ENCODE measurements around the gene HSPA1B.
A peak's percentile ranks its signal among the peaks of the same experiment; 100 is the strongest.
"Not testable (repeated sequence)": the region's sequence is repeated elsewhere in the genome, so short reads cannot be mapped to it uniquely, and the experiment has no call there.

The HSPA1B gene

DNA sequence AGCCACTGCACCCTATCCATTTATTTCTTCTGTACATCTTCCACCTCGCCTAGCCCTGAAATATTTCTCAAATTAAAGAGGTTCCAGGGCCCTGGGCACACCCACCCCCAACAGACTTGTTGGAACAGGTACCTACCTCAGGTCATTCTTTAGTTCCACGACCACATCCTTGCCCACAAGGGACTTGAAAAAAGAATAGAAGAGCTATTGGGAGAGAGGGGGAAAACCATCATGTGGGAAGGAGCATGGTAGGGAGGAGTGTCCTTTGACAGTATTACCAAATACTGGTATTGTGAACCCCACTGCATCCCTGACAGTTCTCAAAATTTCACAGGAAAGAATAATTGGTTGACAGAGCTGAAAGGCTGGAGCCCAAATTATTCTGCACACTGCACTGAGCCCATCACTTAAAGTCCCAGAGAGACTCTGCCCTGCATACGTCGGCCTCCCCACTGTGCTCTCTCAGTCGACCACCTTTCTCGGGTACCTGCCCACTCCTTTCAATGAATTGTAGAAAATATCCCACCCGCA lies 21.5 kb upstream of the HSPA1B start:
- no peaks in the 10 kb centered on the region for H3K27me3 ChIP-seq (ENCODE audit: insufficient read depth, low read length)
- H3K36me3 ChIP-seq (ENCODE audit: insufficient read depth, low read depth, low read length): peaks cover 21% of the 10 kb centered on the region; the same call in 1 of the 2 replicates
- peak overlapping the region; percentile 96 for H3K4me3 ChIP-seq (ENCODE audit: low read length)
- no peaks in the 10 kb centered on the region for H3K9me3 ChIP-seq (ENCODE audit: insufficient read depth, low read depth, low read length)
- H3K27ac ChIP-seq (ENCODE audit: low read length): peak overlapping the region; percentile 85
- peak overlapping the region; percentile 98 for H3K9ac ChIP-seq (ENCODE audit: low read depth, low read length)
- peaks cover 5% of the 10 kb centered on the region for H3K4me1 ChIP-seq (ENCODE audit: insufficient read depth, low read length)

DNA sequence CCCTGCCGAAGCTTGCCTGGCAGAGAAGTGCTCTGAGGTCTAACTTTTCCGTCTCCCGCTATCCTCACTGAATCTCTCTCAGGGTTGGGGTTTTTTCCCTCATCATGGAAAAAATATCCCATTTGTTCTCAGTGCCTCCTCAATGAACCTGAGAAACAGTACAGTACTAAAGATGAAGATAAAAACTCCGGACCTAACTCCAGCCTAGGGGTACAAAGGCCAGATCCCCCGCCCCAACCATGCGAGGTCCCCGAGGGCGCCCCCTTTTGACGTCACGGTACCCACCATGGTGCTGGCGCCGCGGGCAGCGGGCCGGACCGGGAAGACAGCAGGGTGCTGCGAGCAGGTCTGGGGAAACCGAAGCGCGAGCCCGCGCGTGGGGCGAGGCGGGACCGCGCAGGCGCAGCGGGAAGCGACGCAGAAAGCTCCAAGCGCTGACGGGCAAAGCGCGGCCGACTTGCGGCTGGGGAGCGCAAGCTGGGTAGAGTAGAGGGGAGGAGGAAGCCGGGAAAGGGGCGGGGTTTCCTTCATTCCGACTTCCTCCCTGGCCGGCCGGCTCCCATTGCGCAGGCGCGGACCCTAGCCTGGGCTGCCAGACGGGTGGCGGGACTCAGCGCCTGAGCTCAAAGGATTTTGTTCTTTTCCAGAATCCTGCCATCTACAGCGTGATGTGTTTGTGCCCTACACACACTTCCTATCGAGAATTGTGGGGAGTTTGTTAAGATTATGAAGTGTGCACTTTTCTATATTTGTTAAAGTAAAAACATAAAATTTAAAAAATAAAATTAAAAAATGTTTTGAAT lies 20.9 kb upstream of the HSPA1B start, which contains the start of gene LSM2:
LSM2 (minus strand) TSS at position 497 of the 803 bp plus-strand sequence; CDS start at position 288, 209 bp downstream.
- no peaks in the 10 kb centered on the region for H3K9me3 ChIP-seq (ENCODE audit: insufficient read depth, low read depth, low read length)
- peaks cover 5% of the 10 kb centered on the region for H3K4me1 ChIP-seq (ENCODE audit: insufficient read depth, low read length)
- H3K4me3 ChIP-seq (ENCODE audit: low read length): peak within 1 kb of the TSS; percentile 96
- no peaks in the 10 kb centered on the region for H3K27me3 ChIP-seq (ENCODE audit: insufficient read depth, low read length)
- peaks cover 15% of the 10 kb centered on the region; the same call in 1 of the 2 replicates for H3K36me3 ChIP-seq (ENCODE audit: insufficient read depth, low read depth, low read length)
- peak within 1 kb of the TSS; percentile 98 for H3K9ac ChIP-seq (ENCODE audit: low read depth, low read length)
- peak within 1 kb of the TSS; percentile 85 for H3K27ac ChIP-seq (ENCODE audit: low read length)

DNA sequence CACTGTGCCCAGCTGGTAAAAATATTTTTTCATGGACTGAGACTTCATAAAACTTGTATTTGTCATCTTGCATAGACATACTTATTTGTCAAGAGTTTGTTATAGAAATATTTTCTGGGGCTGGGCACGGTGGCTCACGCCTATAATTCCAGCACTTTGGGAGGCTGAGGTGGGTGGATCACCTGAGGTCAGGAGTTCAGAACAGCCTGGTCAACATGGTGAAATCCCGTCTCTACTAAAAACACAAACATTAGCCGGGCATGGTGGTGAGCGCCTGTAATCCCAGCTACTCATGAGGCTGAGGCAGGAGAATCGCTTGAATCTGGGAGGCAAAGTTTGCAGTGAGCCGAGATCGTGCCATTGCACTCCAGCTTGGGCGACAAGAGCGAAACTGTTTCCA lies 18.9 kb upstream of the HSPA1B start:
- H3K27me3 ChIP-seq (ENCODE audit: insufficient read depth, low read length); H3K36me3 ChIP-seq (ENCODE audit: insufficient read depth, low read depth, low read length); H3K4me1 ChIP-seq (ENCODE audit: insufficient read depth, low read length); H3K27ac ChIP-seq (ENCODE audit: low read length); H3K4me3 ChIP-seq (ENCODE audit: low read length); H3K9ac ChIP-seq (ENCODE audit: low read depth, low read length); H3K9me3 ChIP-seq (ENCODE audit: insufficient read depth, low read depth, low read length): not testable (repeated sequence)

DNA sequence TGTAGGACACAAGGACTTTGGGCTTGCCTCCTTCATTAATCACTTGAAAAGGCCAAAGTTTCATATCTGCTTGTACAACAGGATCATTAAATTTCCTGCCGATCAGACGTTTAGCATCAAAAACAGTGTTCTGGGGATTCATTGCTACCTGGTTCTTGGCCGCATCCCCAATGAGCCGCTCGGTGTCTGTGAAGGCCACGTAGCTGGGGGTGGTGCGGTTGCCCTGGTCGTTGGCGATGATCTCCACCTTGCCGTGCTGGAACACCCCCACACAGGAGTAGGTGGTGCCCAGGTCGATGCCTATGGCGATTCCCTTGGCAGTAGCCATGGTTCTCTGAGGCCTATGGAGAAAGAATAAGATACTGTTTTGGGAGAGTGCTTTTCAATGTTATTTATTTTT lies 15.9 kb upstream of the HSPA1B start:
- no peaks in the 10 kb centered on the region for H3K9me3 ChIP-seq (ENCODE audit: insufficient read depth, low read depth, low read length)
- H3K27ac ChIP-seq (ENCODE audit: low read length): no peak overlapping the region
- no peak overlapping the region for H3K4me3 ChIP-seq (ENCODE audit: low read length)
- H3K27me3 ChIP-seq (ENCODE audit: insufficient read depth, low read length): no peaks in the 10 kb centered on the region
- no peak overlapping the region for H3K9ac ChIP-seq (ENCODE audit: low read depth, low read length)
- no peaks in the 10 kb centered on the region for H3K36me3 ChIP-seq (ENCODE audit: insufficient read depth, low read depth, low read length)
- peaks cover 4% of the 10 kb centered on the region; the same call in 1 of the 2 replicates for H3K4me1 ChIP-seq (ENCODE audit: insufficient read depth, low read length)

DNA sequence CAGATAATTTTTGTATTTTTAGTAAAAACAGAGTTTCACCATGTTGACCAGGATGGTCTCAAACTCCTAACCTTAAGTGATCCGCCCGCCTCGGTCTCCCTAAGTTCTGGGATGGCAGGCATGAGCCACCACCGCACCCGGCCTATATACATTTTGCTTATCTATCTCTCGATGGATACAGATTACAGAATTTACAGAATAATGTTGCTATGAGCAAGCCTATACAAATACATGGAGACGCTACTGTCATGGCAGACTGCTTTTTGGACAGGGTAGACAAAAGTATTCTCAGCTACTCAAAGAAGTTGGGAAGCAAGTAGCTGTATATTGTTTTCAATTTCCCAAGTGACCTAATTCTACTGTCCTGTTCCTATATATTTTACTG lies 14.1 kb upstream of the HSPA1B start:
- Histone ChIP-seq H3K9me3 (ENCODE audit: insufficient read depth, low read depth, low read length) (no peaks in the 10 kb centered on the region), H3K27me3 (ENCODE audit: insufficient read depth, low read length) (no peaks in the 10 kb centered on the region), H3K27ac (ENCODE audit: low read length) (no peak overlapping the region), H3K36me3 (ENCODE audit: insufficient read depth, low read depth, low read length) (no peaks in the 10 kb centered on the region), H3K4me3 (ENCODE audit: low read length) (peak overlapping the region; percentile 56), H3K4me1 (ENCODE audit: insufficient read depth, low read length) (peaks cover 7% of the 10 kb centered on the region; the same call in 1 of the 2 replicates), H3K9ac (ENCODE audit: low read depth, low read length) (peak overlapping the region; percentile 71; the same call in 1 of the 2 replicates)

DNA sequence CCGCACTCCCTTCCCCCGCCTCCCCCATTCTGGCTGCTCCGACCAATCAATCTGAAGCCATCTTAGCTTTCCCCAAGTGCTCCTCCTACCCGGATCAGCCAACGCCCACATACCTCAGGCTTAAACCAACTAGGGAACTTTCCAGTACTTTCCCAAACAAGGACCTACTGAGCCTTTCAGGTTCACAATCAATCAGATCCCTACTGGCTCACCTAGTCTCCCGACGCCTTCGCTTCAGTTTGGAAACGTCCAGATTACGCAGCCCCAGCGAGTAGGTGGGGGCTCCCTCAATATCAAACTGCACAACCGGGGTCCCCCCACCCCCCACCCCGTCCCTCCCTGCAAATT lies 12.9 kb upstream of the HSPA1B start:
- Histone ChIP-seq H3K27me3 (ENCODE audit: insufficient read depth, low read length) (no peaks in the 10 kb centered on the region), H3K36me3 (ENCODE audit: insufficient read depth, low read depth, low read length) (no peaks in the 10 kb centered on the region), H3K27ac (ENCODE audit: low read length) (peak overlapping the region; percentile 96), H3K9ac (ENCODE audit: low read depth, low read length) (peak overlapping the region; percentile 93; the same call in 1 of the 2 replicates), H3K4me3 (ENCODE audit: low read length) (peak overlapping the region; percentile 88), H3K4me1 (ENCODE audit: insufficient read depth, low read length) (peaks cover 7% of the 10 kb centered on the region; the same call in 1 of the 2 replicates), H3K9me3 (ENCODE audit: insufficient read depth, low read depth, low read length) (no peaks in the 10 kb centered on the region)

DNA sequence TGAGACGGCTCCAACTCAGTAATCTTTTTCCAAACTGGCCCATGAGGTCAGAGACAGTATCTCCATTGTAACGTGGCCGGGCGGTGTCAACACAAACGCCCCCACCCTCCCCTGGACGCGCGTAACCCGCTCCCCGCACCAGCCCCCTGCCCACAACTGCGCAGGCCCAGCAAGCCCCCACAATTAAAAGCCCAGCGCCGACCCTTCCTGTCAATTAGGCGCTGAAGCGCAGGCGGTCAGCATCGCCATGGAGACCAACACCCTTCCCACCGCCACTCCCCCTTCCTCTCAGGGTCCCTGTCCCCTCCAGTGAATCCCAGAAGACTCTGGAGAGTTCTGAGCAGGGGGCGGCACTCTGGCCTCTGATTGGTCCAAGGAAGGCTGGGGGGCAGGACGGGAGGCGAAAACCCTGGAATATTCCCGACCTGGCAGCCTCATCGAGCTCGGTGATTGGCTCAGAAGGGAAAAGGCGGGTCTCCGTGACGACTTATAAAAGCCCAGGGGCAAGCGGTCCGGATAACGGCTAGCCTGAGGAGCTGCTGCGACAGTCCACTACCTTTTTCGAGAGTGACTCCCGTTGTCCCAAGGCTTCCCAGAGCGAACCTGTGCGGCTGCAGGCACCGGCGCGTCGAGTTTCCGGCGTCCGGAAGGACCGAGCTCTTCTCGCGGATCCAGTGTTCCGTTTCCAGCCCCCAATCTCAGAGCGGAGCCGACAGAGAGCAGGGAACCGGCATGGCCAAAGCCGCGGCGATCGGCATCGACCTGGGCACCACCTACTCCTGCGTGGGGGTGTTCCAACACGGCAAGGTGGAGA lies 12.3 kb upstream of the HSPA1B start, which contains the start of the genes HSPA1A and HSPA1L:
HSPA1A (plus strand) TSS at position 519 of the 814 bp plus-strand sequence; CDS start at position 733, 214 bp downstream.
HSPA1L (minus strand) TSS at position 259 of the 814 bp plus-strand sequence. CDS start 3,311 bp downstream, outside the sequence.
- H3K27ac ChIP-seq (ENCODE audit: low read length): peak within 1 kb of the TSS; percentile 96
- H3K9ac ChIP-seq (ENCODE audit: low read depth, low read length): peak within 1 kb of the TSS; percentile 93; the same call in 1 of the 2 replicates
- H3K4me3 ChIP-seq (ENCODE audit: low read length): peak within 1 kb of the TSS; percentile 88
- H3K27me3 ChIP-seq (ENCODE audit: insufficient read depth, low read length): no peaks in the 10 kb centered on the region
- peaks cover 7% of the 10 kb centered on the region; the same call in 1 of the 2 replicates for H3K4me1 ChIP-seq (ENCODE audit: insufficient read depth, low read length)
- H3K9me3 ChIP-seq (ENCODE audit: insufficient read depth, low read depth, low read length): no peaks in the 10 kb centered on the region
- no peaks in the 10 kb centered on the region for H3K36me3 ChIP-seq (ENCODE audit: insufficient read depth, low read depth, low read length)

DNA sequence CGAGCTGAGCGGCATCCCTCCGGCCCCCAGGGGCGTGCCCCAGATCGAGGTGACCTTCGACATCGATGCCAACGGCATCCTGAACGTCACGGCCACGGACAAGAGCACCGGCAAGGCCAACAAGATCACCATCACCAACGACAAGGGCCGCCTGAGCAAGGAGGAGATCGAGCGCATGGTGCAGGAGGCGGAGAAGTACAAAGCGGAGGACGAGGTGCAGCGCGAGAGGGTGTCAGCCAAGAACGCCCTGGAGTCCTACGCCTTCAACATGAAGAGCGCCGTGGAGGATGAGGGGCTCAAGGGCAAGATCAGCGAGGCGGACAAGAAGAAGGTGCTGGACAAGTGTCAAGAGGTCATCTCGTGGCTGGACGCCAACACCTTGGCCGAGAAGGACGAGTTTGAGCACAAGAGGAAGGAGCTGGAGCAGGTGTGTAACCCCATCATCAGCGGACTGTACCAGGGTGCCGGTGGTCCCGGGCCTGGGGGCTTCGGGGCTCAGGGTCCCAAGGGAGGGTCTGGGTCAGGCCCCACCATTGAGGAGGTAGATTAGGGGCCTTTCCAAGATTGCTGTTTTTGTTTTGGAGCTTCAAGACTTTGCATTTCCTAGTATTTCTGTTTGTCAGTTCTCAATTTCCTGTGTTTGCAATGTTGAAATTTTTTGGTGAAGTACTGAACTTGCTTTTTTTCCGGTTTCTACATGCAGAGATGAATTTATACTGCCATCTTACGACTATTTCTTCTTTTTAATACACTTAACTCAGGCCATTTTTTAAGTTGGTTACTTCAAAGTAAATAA lies 10.2 kb upstream of the HSPA1B start:
- not testable (repeated sequence) for H3K9ac ChIP-seq (ENCODE audit: low read depth, low read length)

DNA sequence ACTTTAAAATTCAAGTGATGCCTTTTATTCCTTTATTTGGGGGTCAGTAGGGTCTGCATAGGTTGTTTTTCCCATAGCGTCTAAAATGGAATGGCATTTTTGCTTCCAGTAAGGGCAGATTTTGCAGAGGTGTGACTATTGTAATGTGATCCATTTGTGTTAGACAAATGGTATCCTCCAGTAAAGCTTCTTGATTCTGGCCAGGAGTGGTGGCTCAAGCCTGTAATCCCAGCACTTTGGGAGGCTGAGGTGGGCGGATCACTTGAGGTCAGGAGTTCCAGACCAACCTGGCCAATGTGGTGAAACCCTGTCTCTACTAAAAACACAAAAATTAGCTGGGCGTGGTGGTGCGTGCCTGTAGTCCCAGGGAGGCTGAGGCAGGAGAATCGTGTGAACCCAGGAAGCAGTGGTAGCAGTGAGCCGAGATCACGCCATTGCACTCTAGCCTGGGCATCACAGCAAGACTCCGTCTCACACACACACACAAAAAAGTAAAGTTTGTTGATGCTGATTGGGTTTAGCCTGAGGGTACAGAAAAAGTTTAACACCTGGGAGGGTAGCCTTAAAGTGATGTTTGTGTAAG lies 9.5 kb upstream of the HSPA1B start:
- not testable (repeated sequence) for H3K27me3 ChIP-seq (ENCODE audit: insufficient read depth, low read length); H3K9ac ChIP-seq (ENCODE audit: low read depth, low read length); H3K9me3 ChIP-seq (ENCODE audit: insufficient read depth, low read depth, low read length); H3K27ac ChIP-seq (ENCODE audit: low read length); H3K36me3 ChIP-seq (ENCODE audit: insufficient read depth, low read depth, low read length)
- peaks cover 16% of the 10 kb centered on the region; the same call in 1 of the 2 replicates for H3K4me1 ChIP-seq (ENCODE audit: insufficient read depth, low read length)
- peak overlapping the region; percentile 31; the same call in 1 of the 2 replicates for H3K4me3 ChIP-seq (ENCODE audit: low read length)

More for the DNA sequence above, 10.2 kb upstream of the HSPA1B start:
- H3K36me3 ChIP-seq (ENCODE audit: insufficient read depth, low read depth, low read length); H3K9me3 ChIP-seq (ENCODE audit: insufficient read depth, low read depth, low read length); H3K27ac ChIP-seq (ENCODE audit: low read length); H3K27me3 ChIP-seq (ENCODE audit: insufficient read depth, low read length): not testable (repeated sequence)
- peak overlapping the region; percentile 31; the same call in 1 of the 2 replicates for H3K4me3 ChIP-seq (ENCODE audit: low read length)
- H3K4me1 ChIP-seq (ENCODE audit: insufficient read depth, low read length): peaks cover 12% of the 10 kb centered on the region; the same call in 1 of the 2 replicates

DNA sequence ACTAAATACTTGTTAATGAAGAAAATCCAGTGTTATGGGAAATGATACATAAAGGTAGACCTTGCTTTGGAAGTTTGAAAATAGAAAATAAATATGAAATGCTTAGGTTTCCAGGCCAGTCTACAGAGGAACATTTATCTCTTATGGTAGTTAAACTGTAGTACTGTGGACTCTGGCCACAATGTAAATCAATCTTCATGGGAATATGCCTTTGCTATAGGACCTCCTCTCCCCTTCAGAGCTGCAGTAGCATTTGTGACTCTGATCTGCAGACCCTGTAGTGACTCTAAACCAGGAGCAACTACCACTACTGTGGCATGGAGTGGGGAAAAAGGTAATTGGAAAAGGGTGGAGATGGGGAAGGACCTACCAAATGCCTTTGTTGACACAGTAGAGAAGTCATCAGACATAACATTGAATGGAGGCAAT lies 7.7 kb upstream of the HSPA1B start:
- no peak overlapping the region for H3K27ac ChIP-seq (ENCODE audit: low read length)
- no peaks in the 10 kb centered on the region for H3K27me3 ChIP-seq (ENCODE audit: insufficient read depth, low read length)
- peaks cover 15% of the 10 kb centered on the region; the same call in 1 of the 2 replicates for H3K4me1 ChIP-seq (ENCODE audit: insufficient read depth, low read length)
- no peaks in the 10 kb centered on the region for H3K9me3 ChIP-seq (ENCODE audit: insufficient read depth, low read depth, low read length)
- no peak overlapping the region for H3K4me3 ChIP-seq (ENCODE audit: low read length)
- H3K9ac ChIP-seq (ENCODE audit: low read depth, low read length): no peak overlapping the region
- no peaks in the 10 kb centered on the region for H3K36me3 ChIP-seq (ENCODE audit: insufficient read depth, low read depth, low read length)
